OCI-LY1 (cell line): ENCODE measurements around the gene CCDC78.

ENCODE experiments used
- H2AFZ ChIP-seq: fragments of 200-600 bp; sonication (generic), shearing (Covaris generic); 2 replicates; pipeline ENCODE4 v1.6.0; 2014; ENCODE audit warnings: antibody characterized with exemption, mild to moderate bottlenecking, low read length
- H3F3A ChIP-seq: fragments of 200-600 bp; sonication (generic), shearing (Covaris generic); 2 replicates; pipeline ENCODE4 v1.6.0; 2014; ENCODE audit warnings: mild to moderate bottlenecking, antibody characterized with exemption, low read length, moderate library complexity; ENCODE audit not compliant: insufficient read depth
- H3K27ac ChIP-seq: fragments of 200-600 bp; sonication (generic); 2 replicates; pipeline ENCODE4 v1.5.1; 2014; ENCODE audit warnings: low read length, mixed run types, mild to moderate bottlenecking, low read depth; ENCODE audit not compliant: poor library complexity, severe bottlenecking
- H3K27me3 ChIP-seq: fragments of 200-600 bp; sonication (generic); 2 replicates; pipeline ENCODE4 v1.6.0; 2014; ENCODE audit warnings: antibody characterized with exemption, mild to moderate bottlenecking, low read length, moderate library complexity; ENCODE audit not compliant: insufficient read depth
- H3K36me3 ChIP-seq: fragments of 200-600 bp; sonication (generic); 2 replicates; pipeline ENCODE4 v1.6.1; 2014; ENCODE audit warnings: mild to moderate bottlenecking, antibody characterized with exemption, low read length, moderate library complexity, mixed read lengths; ENCODE audit not compliant: insufficient read depth
- H3K4me1 ChIP-seq: fragments of 200-600 bp; sonication (generic); 2 replicates; pipeline ENCODE4 v1.5.1; 2014; ENCODE audit warnings: mild to moderate bottlenecking, low read length, moderate library complexity; ENCODE audit not compliant: insufficient read depth, severe bottlenecking
- H3K4me2 ChIP-seq: fragments of 200-600 bp; sonication (generic), shearing (Covaris generic); 2 replicates; pipeline ENCODE4 v1.6.1; 2014; ENCODE audit warnings: low read length
- H3K4me3 ChIP-seq: fragments of 200-600 bp; sonication (generic); 2 replicates; pipeline ENCODE4 v1.5.1; 2014; ENCODE audit warnings: low read length, low read depth, mild to moderate bottlenecking, mixed read lengths; ENCODE audit not compliant: poor library complexity, severe bottlenecking
- H3K79me2 ChIP-seq: fragments of 200-600 bp; shearing (Covaris generic); 2 replicates; pipeline ENCODE4 v1.6.1; 2016; ENCODE audit warnings: mixed run types, low read length, mixed read lengths; ENCODE audit not compliant: insufficient read depth
- H3K9ac ChIP-seq: fragments of 200-600 bp; sonication (generic), shearing (Covaris generic); 2 replicates; pipeline ENCODE4 v1.6.1; 2014; ENCODE audit warnings: mild to moderate bottlenecking, low read length, mixed read lengths
- H3K9me2 ChIP-seq: fragments of 200-600 bp; sonication (generic), shearing (Covaris generic); 2 replicates; pipeline ENCODE4 v1.6.1; 2014; ENCODE audit warnings: low read depth, mild to moderate bottlenecking, low read length, mixed read lengths
- H3K9me3 ChIP-seq: fragments of 200-600 bp; shearing (Covaris generic); 2 replicates; pipeline ENCODE4 v1.6.1; 2014; ENCODE audit warnings: low read length, mixed read lengths
- H4K20me1 ChIP-seq: fragments of 200-600 bp; sonication (generic), shearing (Covaris generic); 2 replicates; pipeline ENCODE4 v1.6.0; 2016; ENCODE audit warnings: mild to moderate bottlenecking, low read length; ENCODE audit not compliant: insufficient read depth
- CTCF ChIP-seq: fragments of 200-600 bp; sonication (generic), shearing (Covaris generic); IDR thresholded peaks from 2 replicates; pipeline ENCODE4 v1.5.1; 2017; ENCODE audit warnings: mild to moderate bottlenecking, antibody characterized with exemption, low read length, moderate library complexity, mixed read lengths
- EZH2 ChIP-seq: fragments of 200-600 bp; sonication (generic), shearing (Covaris generic); IDR thresholded peaks from 2 replicates; pipeline ENCODE4 v1.8.0; 2017; ENCODE audit warnings: borderline replicate concordance, mixed run types, mild to moderate bottlenecking, antibody characterized with exemption, low read length, moderate library complexity, mixed read lengths

CCDC78 gene

GRCh38 chr16:720447-720989 is 5.7 kb downstream of the CCDC78 start:
- H3K4me1 ChIP-seq: peaks cover 31% of the 10 kb centered on the region

DNA sequence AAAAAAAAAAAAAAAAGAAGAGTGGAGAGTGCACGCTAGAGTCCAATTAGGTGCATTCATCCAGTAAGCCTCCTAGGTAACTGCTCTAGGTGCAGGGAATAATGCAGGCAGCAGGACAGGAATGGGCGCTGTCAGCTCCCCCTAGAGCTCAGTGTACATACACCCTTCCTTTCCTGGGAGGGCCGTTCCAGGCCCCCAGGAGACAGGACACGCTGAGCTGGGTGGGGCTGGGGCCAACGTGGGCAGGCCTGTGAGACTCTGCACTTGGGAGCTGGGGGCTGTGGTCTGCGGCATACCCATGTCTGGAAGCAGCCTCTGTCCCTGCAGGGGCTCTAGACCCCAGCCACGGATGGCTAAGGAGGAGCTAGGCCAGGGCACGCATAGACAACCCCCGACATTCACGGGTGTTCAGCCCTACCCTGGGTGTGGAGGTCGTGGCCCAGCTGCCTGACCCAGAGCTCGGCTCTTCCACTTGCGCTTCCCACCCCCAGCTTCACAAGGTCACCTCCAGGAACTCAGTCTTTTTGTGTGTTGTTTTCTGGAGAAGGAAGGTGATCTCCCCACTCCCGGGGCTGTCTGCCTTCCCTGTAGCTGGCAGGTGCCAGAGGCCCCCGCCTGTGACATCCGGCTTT is 6.3 kb downstream of the CCDC78 start:
- H4K20me1 ChIP-seq: no peaks in the 10 kb centered on the region
- peak overlapping the region; percentile 93 for H3K4me2 ChIP-seq
- no peak overlapping the region for H2AFZ ChIP-seq
- peaks cover 8% of the 10 kb centered on the region for H3K36me3 ChIP-seq
- no peaks in the 10 kb centered on the region for H3K9me2 ChIP-seq
- H3F3A ChIP-seq: no peaks in the 10 kb centered on the region
- TF ChIP-seq EZH2 (no peak), CTCF (peak; percentile 6; the same call in 1 of the 2 replicates)
- no peaks in the 10 kb centered on the region for H3K79me2 ChIP-seq
- H3K4me1 ChIP-seq: peaks cover 36% of the 10 kb centered on the region
- H3K27ac ChIP-seq: no peak overlapping the region
- H3K9ac ChIP-seq: peak overlapping the region; percentile 93
- H3K4me3 ChIP-seq: peak overlapping the region; percentile 89
- H3K27me3 ChIP-seq: peaks cover 12% of the 10 kb centered on the region
- no peaks in the 10 kb centered on the region for H3K9me3 ChIP-seq

More at GRCh38 chr16:720447-720989, 5.7 kb downstream of the CCDC78 start:
- peak overlapping the region; percentile 68 for H3K27ac ChIP-seq
- TF ChIP-seq CTCF (peak; percentile 32; the same call in 1 of the 2 replicates), EZH2 (no peak)
- H3K79me2 ChIP-seq: no peaks in the 10 kb centered on the region
- no peaks in the 10 kb centered on the region for H3K9me3 ChIP-seq
- H3K27me3 ChIP-seq: peaks cover 12% of the 10 kb centered on the region
- H3K9me2 ChIP-seq: no peaks in the 10 kb centered on the region
- no peak overlapping the region for H2AFZ ChIP-seq
- H3K4me2 ChIP-seq: peak overlapping the region; percentile 93
- H3K36me3 ChIP-seq: peaks cover 8% of the 10 kb centered on the region
- H3K9ac ChIP-seq: peak overlapping the region; percentile 93
- peak overlapping the region; percentile 89 for H3K4me3 ChIP-seq
- no peaks in the 10 kb centered on the region for H3F3A ChIP-seq
- H4K20me1 ChIP-seq: no peaks in the 10 kb centered on the region

DNA sequence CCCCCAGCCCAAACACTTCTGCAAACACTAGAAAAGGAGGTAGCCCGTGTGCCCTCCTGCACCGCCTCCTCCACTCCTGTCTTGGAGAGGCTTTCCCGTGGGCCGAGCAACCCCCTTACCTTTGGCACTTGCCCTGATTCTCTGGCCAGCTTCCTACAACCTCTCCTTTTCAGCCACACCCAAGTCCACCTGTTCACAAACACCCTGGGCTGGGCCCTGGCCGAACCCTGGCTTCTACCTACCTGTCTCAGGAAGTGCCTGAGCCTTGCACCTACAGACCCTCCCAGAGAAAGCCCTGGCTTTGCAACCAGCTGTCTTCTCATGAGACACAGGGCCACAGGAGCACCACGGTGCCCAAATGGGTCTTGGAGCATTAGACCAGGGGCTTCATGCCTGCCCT is 7.3 kb downstream of the CCDC78 start:
- no peaks in the 10 kb centered on the region for H3K9me2 ChIP-seq
- H3K4me1 ChIP-seq: peaks cover 42% of the 10 kb centered on the region
- no peak overlapping the region for H2AFZ ChIP-seq
- H3K4me2 ChIP-seq: no peak overlapping the region
- no peaks in the 10 kb centered on the region for H3K79me2 ChIP-seq
- no peaks in the 10 kb centered on the region for H4K20me1 ChIP-seq
- no peak for TF ChIP-seq EZH2
- peaks cover 18% of the 10 kb centered on the region for H3K27me3 ChIP-seq
- H3K36me3 ChIP-seq: peaks cover 8% of the 10 kb centered on the region
- no peak overlapping the region for H3K9ac ChIP-seq
- no peak overlapping the region for H3K4me3 ChIP-seq
- no peaks in the 10 kb centered on the region for H3K9me3 ChIP-seq
- no peaks in the 10 kb centered on the region for H3F3A ChIP-seq
- no peak overlapping the region for H3K27ac ChIP-seq
